Tibial artery (tissue), 4 donors: ENCODE measurements around the gene SLC35A1.

ENCODE experiments used
- DNase-seq, 2 donors: peaks; one replicate each; pipeline ENCODE4 v3.0.0-alpha.2; 2019
- H3K27ac ChIP-seq, 2 donors: fragments of 200-600 bp; sonication (generic) in 1 of 2; 1 replicate in 1 of 2; 2 replicates in 1 of 2; pipeline ENCODE4 v1.5.1; 2018 to 2019; ENCODE audit warnings: mild to moderate bottlenecking in 1 of 2
- H3K27me3 ChIP-seq, 2 donors: fragments of 200-600 bp; sonication (generic) in 1 of 2; one replicate each; pipeline versions ENCODE4 v1.5.1 to v1.6.0; 2016 to 2019
- H3K36me3 ChIP-seq, 3 donors: fragments of 200-600 bp; sonication (generic) in 2 of 3; one replicate each; pipeline ENCODE4 v1.5.1; 2016 to 2019; ENCODE audit warnings: mild to moderate bottlenecking in 2 of 3
- H3K4me1 ChIP-seq, 4 donors: fragments of 200-600 bp; sonication (generic) in 2 of 4; 1 replicate in 3 of 4; 2 replicates in 1 of 4; pipeline ENCODE4 v1.5.1; 2016 to 2019
- H3K4me3 ChIP-seq, 2 donors: fragments of 200-600 bp; sonication (generic) in 1 of 2; 1 replicate in 1 of 2; 2 replicates in 1 of 2; pipeline ENCODE4 v1.5.1; 2018 to 2019; ENCODE audit warnings: mild to moderate bottlenecking in 2 of 2
- H3K9me3 ChIP-seq, 3 donors: fragments of 200-600 bp; sonication (generic) in 1 of 3; one replicate each; pipeline ENCODE4 v1.5.1; 2016 to 2019
- intact Hi-C: fragments of 100-400 bp; cut with DNase I; formaldehyde crosslinking; loops from one replicate; pipeline ENCODE4 v1.15.0; 2023; ENCODE audit warnings: low total_unique reads
- TF ChIP-seq, protein P1 (sequence below), 2 experiments: fragments of 200-600 bp in 1 of 2; fragments of 450-650 bp in 1 of 2; IDR thresholded peaks; one replicate each; pipeline ENCODE4 v1.5.1; 2017 to 2019; ENCODE audit warnings: antibody characterized with exemption in 2 of 2, mild to moderate bottlenecking in 1 of 2, moderate library complexity in 1 of 2

Gene SLC35A1, protein sequence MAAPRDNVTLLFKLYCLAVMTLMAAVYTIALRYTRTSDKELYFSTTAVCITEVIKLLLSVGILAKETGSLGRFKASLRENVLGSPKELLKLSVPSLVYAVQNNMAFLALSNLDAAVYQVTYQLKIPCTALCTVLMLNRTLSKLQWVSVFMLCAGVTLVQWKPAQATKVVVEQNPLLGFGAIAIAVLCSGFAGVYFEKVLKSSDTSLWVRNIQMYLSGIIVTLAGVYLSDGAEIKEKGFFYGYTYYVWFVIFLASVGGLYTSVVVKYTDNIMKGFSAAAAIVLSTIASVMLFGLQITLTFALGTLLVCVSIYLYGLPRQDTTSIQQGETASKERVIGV

DNA sequence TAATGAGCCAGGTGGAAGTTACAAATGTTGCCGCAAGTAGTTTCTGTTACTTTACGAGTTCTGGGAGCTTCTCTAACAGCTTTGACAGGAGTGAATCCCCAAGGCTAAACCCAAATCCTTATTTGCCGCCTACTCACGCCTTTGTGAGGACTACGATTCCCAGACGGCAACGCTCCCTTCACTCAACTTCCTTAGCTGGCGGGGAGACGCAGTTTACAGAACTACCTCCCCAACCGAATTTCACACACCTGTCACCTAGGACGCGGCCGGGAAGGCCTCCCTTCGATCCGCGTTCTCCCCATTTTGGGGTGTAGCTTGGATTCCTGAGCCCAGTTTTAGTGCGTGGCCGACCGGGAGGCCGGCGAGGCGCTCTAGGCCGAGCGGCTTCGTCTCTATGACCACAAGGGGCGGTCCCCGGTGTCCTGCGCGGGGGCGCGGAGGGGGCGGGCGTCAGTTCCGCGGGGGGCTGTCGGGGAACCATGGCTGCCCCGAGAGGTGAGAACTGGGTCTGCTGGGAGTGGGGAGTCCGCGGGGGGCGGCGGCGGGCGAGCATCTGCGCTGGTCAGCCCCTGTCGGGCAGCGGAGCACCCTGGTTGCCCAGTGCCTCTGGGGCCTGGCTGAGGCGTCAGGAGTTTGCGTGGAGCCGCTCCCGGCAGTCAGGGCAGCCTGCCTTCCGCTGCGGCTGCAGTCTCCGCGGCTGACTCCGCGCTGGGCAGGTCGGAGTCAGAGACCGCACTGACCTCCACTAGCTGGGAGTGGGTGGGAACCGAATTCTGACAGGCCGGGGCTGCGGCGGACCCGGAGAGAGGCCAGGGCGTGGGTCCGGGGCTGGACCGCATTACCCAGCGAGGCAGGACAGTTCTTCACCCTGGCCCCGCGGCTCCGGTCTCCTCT, at the start of gene SLC35A1:
TSS of gene SLC35A1 (plus strand) at position 450 of the 894 bp plus-strand sequence. CDS start at position 480, 30 bp downstream.
- H3K36me3 ChIP-seq = peaks cover 0 to 6% (median 0%) of the 10 kb centered on the region in 3 donors
- H3K4me1 ChIP-seq = peaks cover 0 to 15% (median 9%) of the 10 kb centered on the region in 4 donors
- TF ChIP-seq, protein P1, sequence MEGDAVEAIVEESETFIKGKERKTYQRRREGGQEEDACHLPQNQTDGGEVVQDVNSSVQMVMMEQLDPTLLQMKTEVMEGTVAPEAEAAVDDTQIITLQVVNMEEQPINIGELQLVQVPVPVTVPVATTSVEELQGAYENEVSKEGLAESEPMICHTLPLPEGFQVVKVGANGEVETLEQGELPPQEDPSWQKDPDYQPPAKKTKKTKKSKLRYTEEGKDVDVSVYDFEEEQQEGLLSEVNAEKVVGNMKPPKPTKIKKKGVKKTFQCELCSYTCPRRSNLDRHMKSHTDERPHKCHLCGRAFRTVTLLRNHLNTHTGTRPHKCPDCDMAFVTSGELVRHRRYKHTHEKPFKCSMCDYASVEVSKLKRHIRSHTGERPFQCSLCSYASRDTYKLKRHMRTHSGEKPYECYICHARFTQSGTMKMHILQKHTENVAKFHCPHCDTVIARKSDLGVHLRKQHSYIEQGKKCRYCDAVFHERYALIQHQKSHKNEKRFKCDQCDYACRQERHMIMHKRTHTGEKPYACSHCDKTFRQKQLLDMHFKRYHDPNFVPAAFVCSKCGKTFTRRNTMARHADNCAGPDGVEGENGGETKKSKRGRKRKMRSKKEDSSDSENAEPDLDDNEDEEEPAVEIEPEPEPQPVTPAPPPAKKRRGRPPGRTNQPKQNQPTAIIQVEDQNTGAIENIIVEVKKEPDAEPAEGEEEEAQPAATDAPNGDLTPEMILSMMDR (IDR thresholded peaks at IDR 0.05) = peak; percentile 36 to 41
- H3K27me3 ChIP-seq = no peaks in the 10 kb centered on the region
- intact Hi-C loops = loop anchor here (5.0 to 10.0 kb wide), 2 partner anchors 115 to 158 kb away; partner anchors contain the start of gene RARS2
- H3K4me3 ChIP-seq = peak within 1 kb of the TSS; percentile 65 to 67
- DNase-seq = peak; percentile 82 to 92
- peak within 1 kb of the TSS; percentile 86 to 87 for H3K27ac ChIP-seq
- no peaks in the 10 kb centered on the region for H3K9me3 ChIP-seq

DNA sequence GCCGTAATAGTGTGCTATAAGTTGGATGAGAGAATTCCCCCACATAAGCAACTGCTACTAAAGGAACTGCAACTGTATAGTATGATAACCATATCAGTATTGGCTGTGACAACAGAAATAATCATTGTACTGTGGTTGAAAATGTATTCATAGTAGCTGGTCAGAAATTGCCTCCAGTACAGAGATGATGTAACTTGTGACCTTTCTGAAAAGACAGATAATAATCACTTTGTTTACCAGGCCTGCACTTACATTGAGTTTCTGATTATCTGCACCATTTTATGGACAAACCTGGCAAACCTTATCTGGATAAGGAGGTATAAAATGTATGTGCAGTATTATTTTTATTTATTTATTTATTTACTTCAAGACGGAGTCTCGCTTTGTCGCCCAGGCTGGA, 46.0 kb upstream of the SLC35A1 start:
- no peaks in the 10 kb centered on the region for H3K9me3 ChIP-seq
- TF ChIP-seq, protein P1 (IDR thresholded peaks at IDR 0.05) = no peak
- no peak overlapping the region for H3K4me3 ChIP-seq
- no peak overlapping the region for H3K27ac ChIP-seq
- DNase-seq = no peak
- H3K4me1 ChIP-seq = no peaks in the 10 kb centered on the region
- no peaks in the 10 kb centered on the region for H3K36me3 ChIP-seq
- intact Hi-C loops = no loop called here
- no peaks in the 10 kb centered on the region for H3K27me3 ChIP-seq

DNA sequence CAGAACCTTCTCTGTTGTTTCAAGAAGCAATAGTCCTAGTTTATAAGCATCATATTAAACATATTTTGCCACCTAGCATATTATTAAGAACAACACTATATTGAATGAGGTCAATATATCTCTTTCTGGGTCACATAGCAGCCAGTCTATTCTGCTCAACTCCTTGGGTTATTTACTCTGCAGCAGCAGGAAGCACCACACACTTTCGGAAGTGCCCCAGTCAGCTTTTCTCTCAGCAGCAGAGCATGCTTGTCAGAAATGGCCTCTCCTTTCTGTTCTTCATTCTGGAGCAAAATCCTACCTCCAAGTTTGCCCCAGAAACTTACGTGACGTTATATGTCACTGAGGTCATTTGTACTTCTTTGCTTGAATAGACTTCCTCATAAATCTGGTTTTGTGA, 42.3 kb upstream of the SLC35A1 start:
- Histone ChIP-seq H3K9me3 (no peaks in the 10 kb centered on the region), H3K27me3 (no peaks in the 10 kb centered on the region), H3K36me3 (no peaks in the 10 kb centered on the region), H3K4me1 (no peaks in the 10 kb centered on the region), H3K4me3 (no peak overlapping the region), H3K27ac (no peak overlapping the region)
- DNase-seq = no peak
- TF ChIP-seq, protein P1 (IDR thresholded peaks at IDR 0.05) = no peak
- intact Hi-C loops = no loop called here

DNA sequence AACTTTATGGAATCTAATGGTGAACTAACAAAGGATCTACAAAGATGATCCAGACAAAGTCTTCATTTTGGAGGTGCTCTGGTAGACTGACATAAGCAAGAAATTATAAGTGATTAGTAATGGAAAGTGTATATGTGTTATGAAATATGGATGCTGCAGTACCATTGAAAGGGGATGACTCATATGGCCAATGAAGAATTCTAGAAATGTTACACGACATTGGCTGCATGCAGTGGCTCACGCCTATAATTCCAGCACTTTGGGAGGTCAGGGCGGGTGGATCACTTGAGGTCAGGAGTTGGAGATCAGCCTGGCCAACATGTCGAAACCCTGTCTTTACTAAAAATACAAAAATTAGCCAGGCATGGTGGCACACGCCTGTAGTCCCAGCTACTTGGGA, 41.5 kb upstream of the SLC35A1 start:
- TF ChIP-seq, protein P1 (IDR thresholded peaks at IDR 0.05) = no peak
- intact Hi-C loops = no loop called here

DNA sequence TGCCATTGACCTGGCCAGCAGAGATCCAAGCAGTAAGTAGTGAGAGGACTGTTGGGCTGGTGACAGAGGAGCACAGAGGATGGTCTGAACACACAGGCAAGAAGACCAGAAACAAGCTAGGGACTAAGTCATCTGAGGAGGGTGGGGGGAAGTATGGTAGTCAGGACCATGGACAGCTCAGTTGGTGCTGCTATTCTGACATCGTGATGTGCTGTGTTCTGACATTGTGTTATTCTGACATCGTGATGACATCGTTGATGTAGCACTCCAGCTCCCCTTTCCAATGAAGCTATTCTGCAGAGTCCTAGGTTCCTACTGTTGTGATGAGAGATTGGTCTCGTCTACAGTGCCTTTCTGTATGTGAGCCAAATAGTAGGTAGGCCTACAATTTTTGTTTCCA, 36.3 kb upstream of the SLC35A1 start:
- no peaks in the 10 kb centered on the region for H3K4me1 ChIP-seq
- no peaks in the 10 kb centered on the region for H3K27me3 ChIP-seq
- intact Hi-C loops = no loop called here
- H3K36me3 ChIP-seq = no peaks in the 10 kb centered on the region
- DNase-seq = peak in 1 of 2 donors; percentile 21
- no peak overlapping the region for H3K27ac ChIP-seq
- H3K4me3 ChIP-seq = no peak overlapping the region
- H3K9me3 ChIP-seq = no peaks in the 10 kb centered on the region
- TF ChIP-seq, protein P1 (IDR thresholded peaks at IDR 0.05) = no peak

More for the DNA sequence above, 41.5 kb upstream of the SLC35A1 start:
- no peaks in the 10 kb centered on the region for H3K9me3 ChIP-seq
- H3K27ac ChIP-seq = no peak overlapping the region
- no peaks in the 10 kb centered on the region for H3K4me1 ChIP-seq
- DNase-seq = no peak
- H3K4me3 ChIP-seq = no peak overlapping the region
- no peaks in the 10 kb centered on the region for H3K27me3 ChIP-seq
- no peaks in the 10 kb centered on the region for H3K36me3 ChIP-seq
